ENCODE data around the gene EPN2. TPM values are rescaled to one million over a fixed set of nuclear protein-coding genes. Genes with fewer than 3 reads are reported as not detected.

EPN2 gene
- total RNA-seq, 1 donor from 2014 or later, result 74.5 TPM

DNA sequence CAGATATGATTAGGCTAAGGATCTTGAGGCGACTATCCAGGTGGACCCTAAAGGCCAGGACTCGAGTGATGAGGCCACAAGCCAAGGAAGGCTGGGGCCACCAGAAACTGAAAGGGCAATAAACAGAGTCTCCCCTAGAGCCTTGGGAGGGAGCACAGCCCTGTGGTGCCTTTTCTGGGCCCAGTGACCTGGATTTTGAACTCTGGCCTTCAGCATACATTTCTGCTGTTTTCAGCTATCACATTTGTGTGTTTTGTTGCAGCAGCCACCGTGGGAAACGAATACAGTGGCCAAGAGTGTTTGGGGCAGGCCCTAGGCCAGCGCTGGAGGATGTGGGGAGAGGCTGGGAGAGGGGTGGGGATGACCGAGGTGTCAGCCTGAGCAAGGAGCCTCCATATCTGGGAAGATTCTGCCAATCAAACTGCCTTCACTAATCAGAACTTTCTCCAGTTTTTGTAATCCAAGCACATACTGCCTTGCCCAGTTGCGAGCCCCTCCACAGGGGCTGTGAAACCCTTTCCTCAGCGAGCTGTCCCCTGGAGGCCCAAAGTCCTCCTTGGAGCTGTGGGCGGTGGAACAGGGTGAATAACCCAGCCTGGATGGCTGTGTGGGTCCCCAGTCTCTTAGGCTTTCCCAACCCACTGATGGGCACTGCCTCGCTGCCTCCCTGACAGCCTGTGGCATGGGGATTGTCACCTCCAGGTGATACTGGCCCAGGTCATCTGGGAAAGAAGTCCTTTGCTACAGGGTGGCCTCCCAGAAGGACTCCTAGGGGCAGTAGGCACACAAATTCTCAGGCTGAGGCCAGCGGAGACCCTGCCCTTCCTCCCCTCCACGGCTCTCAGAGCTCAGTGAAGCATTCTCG, 108.6 kb downstream of the EPN2 start:
- TF ChIP-seq, protein P1, sequence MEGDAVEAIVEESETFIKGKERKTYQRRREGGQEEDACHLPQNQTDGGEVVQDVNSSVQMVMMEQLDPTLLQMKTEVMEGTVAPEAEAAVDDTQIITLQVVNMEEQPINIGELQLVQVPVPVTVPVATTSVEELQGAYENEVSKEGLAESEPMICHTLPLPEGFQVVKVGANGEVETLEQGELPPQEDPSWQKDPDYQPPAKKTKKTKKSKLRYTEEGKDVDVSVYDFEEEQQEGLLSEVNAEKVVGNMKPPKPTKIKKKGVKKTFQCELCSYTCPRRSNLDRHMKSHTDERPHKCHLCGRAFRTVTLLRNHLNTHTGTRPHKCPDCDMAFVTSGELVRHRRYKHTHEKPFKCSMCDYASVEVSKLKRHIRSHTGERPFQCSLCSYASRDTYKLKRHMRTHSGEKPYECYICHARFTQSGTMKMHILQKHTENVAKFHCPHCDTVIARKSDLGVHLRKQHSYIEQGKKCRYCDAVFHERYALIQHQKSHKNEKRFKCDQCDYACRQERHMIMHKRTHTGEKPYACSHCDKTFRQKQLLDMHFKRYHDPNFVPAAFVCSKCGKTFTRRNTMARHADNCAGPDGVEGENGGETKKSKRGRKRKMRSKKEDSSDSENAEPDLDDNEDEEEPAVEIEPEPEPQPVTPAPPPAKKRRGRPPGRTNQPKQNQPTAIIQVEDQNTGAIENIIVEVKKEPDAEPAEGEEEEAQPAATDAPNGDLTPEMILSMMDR (IDR thresholded peaks at IDR 0.05; ENCODE audit: unreplicated experiment), result no peak
- H3K27ac Mint-ChIP-seq (ENCODE audit: unreplicated experiment), result no peak overlapping the region
- DNase-seq (ENCODE audit: low spot score), result no peak
- peaks cover 13% of the 10 kb centered on the region for H3K36me3 Mint-ChIP-seq (ENCODE audit: low read depth, unreplicated experiment)
- H3K27me3 Mint-ChIP-seq (ENCODE audit: unreplicated experiment), result peaks cover 11% of the 10 kb centered on the region
- no peak overlapping the region for H3K4me3 Mint-ChIP-seq (ENCODE audit: unreplicated experiment)
- H3K9me3 Mint-ChIP-seq (ENCODE audit: unreplicated experiment), result no peaks in the 10 kb centered on the region
- peaks cover 13% of the 10 kb centered on the region for H3K4me1 Mint-ChIP-seq (ENCODE audit: unreplicated experiment)

DNA sequence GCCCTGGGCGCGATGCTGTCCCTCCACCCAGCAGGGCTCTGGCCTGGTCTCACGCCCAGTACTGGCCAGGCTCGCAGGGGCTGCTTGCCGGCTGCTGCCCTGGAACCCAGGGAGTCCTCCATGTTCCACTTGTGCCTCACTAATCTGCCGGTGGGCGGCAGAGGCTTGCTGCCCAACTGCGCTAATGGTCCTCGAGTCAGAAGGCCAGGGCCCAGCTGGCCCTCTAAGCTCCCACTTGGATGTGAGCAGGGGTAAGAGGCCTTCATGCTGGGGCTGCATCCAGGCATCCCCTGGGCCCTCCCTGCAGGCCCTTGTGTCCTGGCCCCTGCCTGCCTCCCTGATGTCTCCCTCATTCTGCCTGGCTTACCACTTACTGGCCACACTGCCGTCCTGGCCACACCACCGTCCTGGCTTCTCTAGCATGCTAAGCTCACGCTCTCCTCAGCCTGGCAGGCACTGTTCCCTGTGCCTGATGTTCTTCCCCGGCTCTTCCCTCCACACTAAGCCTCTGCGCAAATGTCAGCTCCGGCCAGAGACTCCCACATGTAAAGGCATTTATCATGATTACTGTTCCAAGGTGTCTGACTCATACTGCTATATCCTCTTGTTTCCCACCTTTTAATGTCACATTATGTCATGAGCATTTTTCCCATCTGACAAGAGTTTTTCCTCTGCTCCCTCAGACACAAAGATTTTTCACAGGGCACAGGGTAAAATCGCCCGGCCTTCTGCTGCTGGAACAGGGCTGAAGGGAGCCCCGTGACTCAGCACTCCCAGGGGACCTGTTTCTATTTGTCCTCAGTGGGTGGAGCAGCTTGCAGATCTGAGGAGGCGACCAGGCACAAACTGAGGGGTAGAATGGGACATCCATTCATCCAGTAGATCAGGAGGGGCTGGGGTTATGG, 109.4 kb downstream of the EPN2 start:
- no peak overlapping the region for H3K4me3 Mint-ChIP-seq (ENCODE audit: unreplicated experiment)
- peaks cover 3% of the 10 kb centered on the region for H3K27me3 Mint-ChIP-seq (ENCODE audit: unreplicated experiment)
- TF ChIP-seq, protein P1 (IDR thresholded peaks at IDR 0.05; ENCODE audit: unreplicated experiment), result no peak
- no peak for DNase-seq (ENCODE audit: low spot score)
- H3K27ac Mint-ChIP-seq (ENCODE audit: unreplicated experiment), result peak overlapping the region; percentile 26
- no peaks in the 10 kb centered on the region for H3K9me3 Mint-ChIP-seq (ENCODE audit: unreplicated experiment)
- H3K4me1 Mint-ChIP-seq (ENCODE audit: unreplicated experiment), result peaks cover 6% of the 10 kb centered on the region
- H3K36me3 Mint-ChIP-seq (ENCODE audit: low read depth, unreplicated experiment), result peaks cover 4% of the 10 kb centered on the region

DNA sequence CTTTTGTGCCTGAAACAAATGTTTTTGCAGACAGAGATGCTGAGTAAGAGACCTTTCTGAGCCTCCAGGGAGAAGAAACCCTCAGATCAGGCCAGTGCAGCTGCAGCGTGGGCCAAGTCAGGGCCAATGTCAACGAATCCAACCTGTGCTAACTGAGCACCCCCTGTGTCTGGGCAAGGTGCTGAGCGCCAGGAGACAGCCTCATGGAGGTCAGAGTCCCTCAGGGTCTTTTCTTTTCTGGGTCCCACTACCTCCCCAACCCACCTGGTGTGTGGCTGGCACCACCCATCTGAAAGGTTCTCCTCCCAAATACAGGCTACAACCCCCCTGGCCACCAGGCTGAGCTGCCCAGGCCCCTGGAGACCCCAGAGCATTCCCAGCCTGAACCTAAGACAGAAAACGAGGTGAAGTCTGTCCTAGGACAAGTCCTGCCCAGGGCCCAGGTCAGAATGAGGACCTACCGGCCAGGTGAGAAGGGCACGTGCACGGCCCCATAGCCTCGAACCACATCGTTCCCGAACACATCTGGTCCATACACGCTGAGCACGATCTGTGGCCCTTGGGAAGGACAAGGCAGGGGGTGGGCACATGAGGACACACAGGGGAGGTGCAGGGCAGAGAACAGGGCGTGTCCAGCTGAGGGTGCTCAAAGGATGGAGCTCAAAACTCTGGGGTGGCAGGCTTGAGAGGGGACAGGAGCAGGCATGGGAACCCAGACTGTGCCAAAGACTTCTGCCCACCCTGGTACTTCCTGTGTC, 110.3 kb downstream of the EPN2 start:
- no peak overlapping the region for H3K27ac Mint-ChIP-seq (ENCODE audit: unreplicated experiment)
- no peak overlapping the region for H3K4me3 Mint-ChIP-seq (ENCODE audit: unreplicated experiment)
- no peak for DNase-seq (ENCODE audit: low spot score)
- peaks cover 2% of the 10 kb centered on the region for H3K27me3 Mint-ChIP-seq (ENCODE audit: unreplicated experiment)
- H3K9me3 Mint-ChIP-seq (ENCODE audit: unreplicated experiment), result no peaks in the 10 kb centered on the region
- TF ChIP-seq, protein P1 (IDR thresholded peaks at IDR 0.05; ENCODE audit: unreplicated experiment), result no peak
- H3K36me3 Mint-ChIP-seq (ENCODE audit: low read depth, unreplicated experiment), result no peaks in the 10 kb centered on the region
- H3K4me1 Mint-ChIP-seq (ENCODE audit: unreplicated experiment), result no peaks in the 10 kb centered on the region

DNA sequence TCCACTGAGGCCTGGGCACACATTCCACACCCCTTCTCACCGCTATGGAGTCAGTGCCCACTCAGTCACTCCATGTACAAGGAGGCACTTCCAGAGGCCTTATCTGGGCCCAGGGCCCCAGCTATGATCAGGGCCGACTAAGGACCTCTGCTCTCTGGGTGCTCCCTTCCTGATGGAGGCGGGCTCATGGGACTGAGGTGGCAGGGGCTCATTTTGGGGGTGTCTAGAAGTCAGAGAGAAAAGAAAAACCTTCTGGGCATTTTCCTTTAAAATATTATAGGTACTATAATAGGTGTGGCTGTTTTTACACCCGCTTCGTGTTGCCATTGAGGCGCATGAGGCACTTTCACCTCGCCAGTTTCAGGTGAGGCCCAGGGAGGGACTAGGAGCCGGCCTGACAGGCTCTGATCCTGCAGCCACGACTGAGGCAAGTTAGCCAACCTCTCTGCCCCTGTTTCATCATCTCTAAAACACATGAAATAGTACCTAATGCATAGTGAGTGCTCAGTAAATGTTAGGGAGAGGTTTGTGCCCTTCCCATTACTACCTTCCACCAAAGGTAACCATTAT, 111.0 kb downstream of the EPN2 start:
- Mint-ChIP-seq H3K4me1 (ENCODE audit: unreplicated experiment) (no peaks in the 10 kb centered on the region), H3K4me3 (ENCODE audit: unreplicated experiment) (no peak overlapping the region), H3K9me3 (ENCODE audit: unreplicated experiment) (no peaks in the 10 kb centered on the region), H3K36me3 (ENCODE audit: low read depth, unreplicated experiment) (no peaks in the 10 kb centered on the region), H3K27me3 (ENCODE audit: unreplicated experiment) (peaks cover 2% of the 10 kb centered on the region), H3K27ac (ENCODE audit: unreplicated experiment) (no peak overlapping the region)
- DNase-seq (ENCODE audit: low spot score), result no peak
- TF ChIP-seq, protein P1 (IDR thresholded peaks at IDR 0.05; ENCODE audit: unreplicated experiment), result no peak
